DOHH2 (cell line): Measurements from ENCODE around the gene DRC3.

Source experiments
- CTCF ChIP-seq: fragments of 200-600 bp; sonication (generic); IDR thresholded peaks from one replicate; pipeline ENCODE4 v1.5.1; 2014; ENCODE audit warnings: antibody characterized with exemption, mild to moderate bottlenecking, low read depth, low read length; ENCODE audit not compliant: poor library complexity, severe bottlenecking
- EZH2phosphoT487 ChIP-seq: fragments of 200-600 bp; sonication (generic); IDR thresholded peaks from 2 replicates; pipeline ENCODE4 v1.6.1; 2017; ENCODE audit warnings: borderline replicate concordance, mild to moderate bottlenecking, antibody characterized with exemption, low read length, moderate library complexity, mixed read lengths

- no peak for TF ChIP-seq CTCF
- no peak for TF ChIP-seq EZH2phosphoT487
Observed at GRCh38 chr17:17965152-17965721, 7.4 kb upstream of the DRC3 start.
